ENCODE data around the gene PARP15. TPM values are rescaled to one million over a fixed set of nuclear protein-coding genes. Genes with fewer than 3 reads are reported as not detected.

PARP15 gene
- total RNA-seq, 1 experiment from 2014 or later = 0.24 TPM

DNA sequence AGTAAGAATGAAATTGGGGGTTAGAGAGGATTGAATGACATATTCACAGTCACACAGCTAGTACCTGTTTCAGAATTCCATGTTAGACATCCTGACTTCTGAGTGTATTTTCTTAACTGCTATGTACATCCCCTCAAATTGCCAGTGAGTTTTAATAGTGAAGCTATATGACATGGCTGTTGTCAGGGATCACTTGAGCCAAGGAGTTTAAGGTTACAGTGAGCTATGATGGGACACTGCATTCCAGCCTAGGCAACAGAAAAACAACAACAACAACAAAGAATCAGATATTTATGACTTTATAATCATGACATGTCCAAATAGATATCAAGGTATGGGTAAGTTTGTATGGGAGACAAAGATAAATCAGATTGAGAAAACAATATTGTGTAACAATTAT is 16.6 kb downstream of the PARP15 start:
- H3T11ph ChIP-seq (ENCODE audit: low read length) = no peak overlapping the region
- TF ChIP-seq, protein P1, sequence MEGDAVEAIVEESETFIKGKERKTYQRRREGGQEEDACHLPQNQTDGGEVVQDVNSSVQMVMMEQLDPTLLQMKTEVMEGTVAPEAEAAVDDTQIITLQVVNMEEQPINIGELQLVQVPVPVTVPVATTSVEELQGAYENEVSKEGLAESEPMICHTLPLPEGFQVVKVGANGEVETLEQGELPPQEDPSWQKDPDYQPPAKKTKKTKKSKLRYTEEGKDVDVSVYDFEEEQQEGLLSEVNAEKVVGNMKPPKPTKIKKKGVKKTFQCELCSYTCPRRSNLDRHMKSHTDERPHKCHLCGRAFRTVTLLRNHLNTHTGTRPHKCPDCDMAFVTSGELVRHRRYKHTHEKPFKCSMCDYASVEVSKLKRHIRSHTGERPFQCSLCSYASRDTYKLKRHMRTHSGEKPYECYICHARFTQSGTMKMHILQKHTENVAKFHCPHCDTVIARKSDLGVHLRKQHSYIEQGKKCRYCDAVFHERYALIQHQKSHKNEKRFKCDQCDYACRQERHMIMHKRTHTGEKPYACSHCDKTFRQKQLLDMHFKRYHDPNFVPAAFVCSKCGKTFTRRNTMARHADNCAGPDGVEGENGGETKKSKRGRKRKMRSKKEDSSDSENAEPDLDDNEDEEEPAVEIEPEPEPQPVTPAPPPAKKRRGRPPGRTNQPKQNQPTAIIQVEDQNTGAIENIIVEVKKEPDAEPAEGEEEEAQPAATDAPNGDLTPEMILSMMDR (conservative IDR thresholded peaks at IDR 0.05) = no peak
- H3K23me2 ChIP-seq (ENCODE audit: insufficient read length, low read depth, low read length, poor library complexity, severe bottlenecking) = no peaks in the 10 kb centered on the region
- no peak overlapping the region for H4K91ac ChIP-seq (ENCODE audit: insufficient read length, low read depth, low read length)
- H3K18ac ChIP-seq (ENCODE audit: insufficient read length, low read depth, low read length) = no peak overlapping the region
- H3K23ac ChIP-seq (ENCODE audit: insufficient read length, low read depth, low read length) = no peak overlapping the region
- no peak overlapping the region for H3K4me2 ChIP-seq (ENCODE audit: insufficient read depth, insufficient read length, low read length)
- H3K27me3 ChIP-seq (ENCODE audit: insufficient read depth, low read length) = no peaks in the 10 kb centered on the region
- H2BK5ac ChIP-seq (ENCODE audit: insufficient read length, low read length) = no peak overlapping the region
- no peak overlapping the region for H3K4ac ChIP-seq (ENCODE audit: low read depth, low read length)
- Mint-ChIP-seq H3K4me3 (no peak overlapping the region), H3K27me3 (ENCODE audit: low read depth) (no peaks in the 10 kb centered on the region), H3K27ac (no peak overlapping the region; a peak in 1 of 7 replicates), H3K36me3 (ENCODE audit: insufficient read depth in 1 of 3, low read depth in 3 of 3) (no peaks in the 10 kb centered on the region; a peak in 1 of 7 replicates), H3K4me1 (peaks cover 11 to 12% of the 10 kb centered on the region in 2 experiments), H3K9me3 (peaks cover 0 to 3% of the 10 kb centered on the region in 2 experiments; a peak in 1 of 5 replicates)
- no peaks in the 10 kb centered on the region for H3K9me3 ChIP-seq (ENCODE audit: control insufficient read depth, low read depth, low read length)
- H3K14ac ChIP-seq (ENCODE audit: insufficient read depth, low read length) = no peak overlapping the region
- no peak overlapping the region for H2BK20ac ChIP-seq (ENCODE audit: low read depth, low read length, poor library complexity, severe bottlenecking)
- no peak overlapping the region for H3K27ac ChIP-seq (ENCODE audit: insufficient read length, low read depth, low read length)
- H3K79me1 ChIP-seq (ENCODE audit: insufficient read depth, low read depth, low read length, poor library complexity, severe bottlenecking) = no peaks in the 10 kb centered on the region
- no peak overlapping the region for H2BK120ac ChIP-seq (ENCODE audit: low read depth, low read length, poor library complexity, severe bottlenecking)
- H3K56ac ChIP-seq (ENCODE audit: insufficient read length, low read depth, low read length) = no peak overlapping the region
- H2AK5ac ChIP-seq (ENCODE audit: insufficient read length, low read length) = no peak overlapping the region
- H4K5ac ChIP-seq (ENCODE audit: insufficient read length, low read depth, low read length) = no peak overlapping the region
- no peaks in the 10 kb centered on the region; the same call in 1 of the 2 replicates for H3K4me1 ChIP-seq (ENCODE audit: insufficient read depth, low read length)
- no peak overlapping the region for H4K8ac ChIP-seq (replicated peaks; ENCODE audit: insufficient read length, low read depth, low read length)
- DNase-seq = no peak
- H2BK15ac ChIP-seq (ENCODE audit: low read depth, low read length) = no peak overlapping the region
- H3K79me2 ChIP-seq (ENCODE audit: insufficient read depth, low read length) = no peaks in the 10 kb centered on the region
- H2BK12ac ChIP-seq (ENCODE audit: insufficient read length, low read depth, low read length) = no peak overlapping the region
- no peak overlapping the region for H3K9ac ChIP-seq (ENCODE audit: extremely low read depth, insufficient read length, low read length)
- no peak overlapping the region for H2AFZ ChIP-seq (ENCODE audit: low read length)
- no peaks in the 10 kb centered on the region for H4K20me1 ChIP-seq (ENCODE audit: control insufficient read depth, insufficient read depth, insufficient read length)
